ENCODE results near the gene SLC25A47. TPM values are rescaled to one million over a fixed set of nuclear protein-coding genes. Genes with fewer than 3 reads are reported as not detected.

Gene SLC25A47
- total RNA-seq, 4 donors from 2014 or later = 0.54 to 1.2 TPM; not detected in 2

DNA sequence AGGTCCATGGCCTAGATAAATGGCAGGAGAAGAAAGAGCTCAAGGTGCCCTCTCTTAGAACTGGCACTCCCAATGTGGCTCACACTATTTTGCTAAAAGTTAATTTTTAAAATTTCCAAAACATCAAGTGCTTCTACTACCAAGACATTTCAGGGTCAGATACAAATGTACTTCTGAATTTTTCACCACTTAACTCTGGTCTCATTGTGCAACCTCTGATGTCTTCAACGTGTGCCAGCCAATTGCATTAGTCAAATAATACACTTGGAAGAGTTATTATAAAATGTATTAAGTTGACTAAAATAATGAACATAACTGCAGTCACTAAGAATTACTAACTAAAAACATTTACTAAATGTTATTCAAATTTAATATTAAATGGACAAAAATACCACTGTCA, 41.3 kb downstream of the SLC25A47 start:
- H3K4me3 ChIP-seq = no peak overlapping the region
- no peak overlapping the region for H3K27ac ChIP-seq
- TF ChIP-seq, protein P1, sequence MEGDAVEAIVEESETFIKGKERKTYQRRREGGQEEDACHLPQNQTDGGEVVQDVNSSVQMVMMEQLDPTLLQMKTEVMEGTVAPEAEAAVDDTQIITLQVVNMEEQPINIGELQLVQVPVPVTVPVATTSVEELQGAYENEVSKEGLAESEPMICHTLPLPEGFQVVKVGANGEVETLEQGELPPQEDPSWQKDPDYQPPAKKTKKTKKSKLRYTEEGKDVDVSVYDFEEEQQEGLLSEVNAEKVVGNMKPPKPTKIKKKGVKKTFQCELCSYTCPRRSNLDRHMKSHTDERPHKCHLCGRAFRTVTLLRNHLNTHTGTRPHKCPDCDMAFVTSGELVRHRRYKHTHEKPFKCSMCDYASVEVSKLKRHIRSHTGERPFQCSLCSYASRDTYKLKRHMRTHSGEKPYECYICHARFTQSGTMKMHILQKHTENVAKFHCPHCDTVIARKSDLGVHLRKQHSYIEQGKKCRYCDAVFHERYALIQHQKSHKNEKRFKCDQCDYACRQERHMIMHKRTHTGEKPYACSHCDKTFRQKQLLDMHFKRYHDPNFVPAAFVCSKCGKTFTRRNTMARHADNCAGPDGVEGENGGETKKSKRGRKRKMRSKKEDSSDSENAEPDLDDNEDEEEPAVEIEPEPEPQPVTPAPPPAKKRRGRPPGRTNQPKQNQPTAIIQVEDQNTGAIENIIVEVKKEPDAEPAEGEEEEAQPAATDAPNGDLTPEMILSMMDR (IDR thresholded peaks at IDR 0.05) = no peak
- TF ChIP-seq POLR2A (IDR thresholded peaks at IDR 0.05) = no peak
- no peaks in the 10 kb centered on the region for H3K27me3 ChIP-seq
- DNase-seq = no peak
- H3K9me3 ChIP-seq = no peaks in the 10 kb centered on the region
- H3K4me1 ChIP-seq = no peaks in the 10 kb centered on the region
- H3K36me3 ChIP-seq = peaks cover 0 to 57% (median 0%) of the 10 kb centered on the region in 3 donors

DNA sequence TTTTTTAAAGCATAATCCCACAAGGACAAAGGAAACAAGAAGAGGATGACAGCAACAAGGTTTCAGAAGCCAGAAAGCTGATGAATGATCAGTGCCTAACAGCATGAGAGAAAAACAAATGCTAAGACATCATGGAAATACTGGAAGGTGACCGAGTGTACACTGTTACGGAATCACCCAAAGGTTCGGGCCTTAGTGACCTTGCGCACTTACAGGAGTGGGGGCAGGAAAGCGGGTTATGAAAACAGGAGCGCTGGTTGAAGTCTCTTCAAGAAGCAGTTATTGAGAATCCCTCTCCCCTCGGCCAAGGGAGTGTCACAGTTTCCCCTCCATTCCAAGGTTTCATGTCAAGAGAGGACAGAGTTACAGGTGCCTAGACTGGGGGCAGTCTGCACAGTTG, 42.6 kb downstream of the SLC25A47 start:
- Histone ChIP-seq H3K27me3 (no peaks in the 10 kb centered on the region), H3K36me3 (peaks cover 0 to 45% (median 0%) of the 10 kb centered on the region in 3 donors), H3K27ac (no peak overlapping the region), H3K4me1 (no peaks in the 10 kb centered on the region), H3K4me3 (no peak overlapping the region), H3K9me3 (no peaks in the 10 kb centered on the region)
- DNase-seq = no peak
- TF ChIP-seq, protein P1 (IDR thresholded peaks at IDR 0.05) = no peak
- TF ChIP-seq POLR2A (IDR thresholded peaks at IDR 0.05) = no peak

DNA sequence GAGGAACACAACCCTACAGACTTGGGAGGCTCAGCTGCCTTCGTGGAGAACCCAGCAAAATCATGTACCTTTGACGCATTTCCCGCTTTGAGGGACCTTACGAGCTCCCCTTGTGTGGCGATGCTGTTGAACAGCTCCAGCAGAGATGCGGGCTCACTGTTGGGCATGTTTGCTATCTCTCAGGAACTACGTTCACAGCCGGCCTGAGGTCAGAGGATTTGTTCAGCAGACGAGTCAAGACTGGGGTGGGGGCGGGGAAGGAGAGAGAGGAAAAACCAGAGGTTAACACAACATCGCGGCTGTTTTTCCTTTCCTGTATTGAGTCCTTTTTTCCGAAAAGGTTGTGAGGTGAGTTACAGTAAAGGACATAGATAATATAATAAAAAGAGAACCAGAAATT, 45.9 kb downstream of the SLC25A47 start:
- Histone ChIP-seq H3K9me3 (no peaks in the 10 kb centered on the region), H3K27ac (no peak overlapping the region), H3K27me3 (no peaks in the 10 kb centered on the region), H3K4me1 (peaks cover 0 to 12% (median under 1%) of the 10 kb centered on the region in 4 donors), H3K36me3 (peaks cover 0 to 28% (median 0%) of the 10 kb centered on the region in 3 donors), H3K4me3 (no peak overlapping the region)
- no peak for DNase-seq
- TF ChIP-seq POLR2A (IDR thresholded peaks at IDR 0.05) = no peak
- TF ChIP-seq, protein P1 (IDR thresholded peaks at IDR 0.05) = no peak

DNA sequence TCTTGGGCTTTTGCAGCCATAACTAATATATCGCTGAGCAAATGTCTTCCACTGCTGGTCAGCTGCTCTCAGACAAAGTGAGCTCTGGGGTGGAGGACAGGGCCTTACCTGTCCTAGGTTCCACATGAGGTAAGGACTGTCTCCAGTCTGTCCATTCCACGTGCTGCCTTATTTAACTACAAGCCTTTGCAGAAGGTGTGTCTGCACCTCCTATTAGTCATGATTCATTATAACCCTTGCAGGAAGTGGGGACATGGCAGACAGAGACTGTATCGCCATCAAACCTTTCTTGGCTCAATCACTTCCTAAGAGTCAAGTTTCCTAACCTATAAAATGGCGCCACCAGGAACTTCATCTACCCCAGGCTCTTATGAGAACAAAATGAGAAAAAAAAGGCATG, 46.9 kb downstream of the SLC25A47 start:
- H3K4me1 ChIP-seq = peaks cover 0 to 20% (median 6%) of the 10 kb centered on the region in 4 donors
- H3K27me3 ChIP-seq = no peaks in the 10 kb centered on the region
- no peak for DNase-seq
- TF ChIP-seq, protein P1 (IDR thresholded peaks at IDR 0.05) = no peak
- TF ChIP-seq POLR2A (IDR thresholded peaks at IDR 0.05) = no peak
- peaks cover 0 to 24% (median 0%) of the 10 kb centered on the region in 3 donors for H3K36me3 ChIP-seq
- H3K9me3 ChIP-seq = no peaks in the 10 kb centered on the region
- H3K27ac ChIP-seq = no peak overlapping the region
- H3K4me3 ChIP-seq = no peak overlapping the region

DNA sequence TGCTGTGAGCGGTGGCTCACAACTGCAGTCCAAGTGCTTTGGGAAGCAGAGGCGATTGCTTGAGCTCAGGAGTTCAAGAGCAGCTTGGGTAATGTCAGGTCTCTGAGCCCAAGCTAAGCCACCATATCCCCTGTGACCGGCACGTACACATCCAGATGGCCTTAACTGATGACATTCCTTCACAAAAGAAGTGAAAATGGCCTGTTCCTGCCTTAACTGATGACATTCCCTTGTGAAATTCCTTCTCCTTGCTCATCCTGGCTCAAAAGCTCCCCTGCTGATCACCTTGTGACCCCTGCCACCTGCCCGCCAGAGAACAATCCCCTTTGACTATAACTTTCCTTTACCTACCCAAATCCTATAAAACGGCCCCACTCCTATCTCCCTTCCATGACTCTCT, 48.6 kb downstream of the SLC25A47 start:
- Histone ChIP-seq H3K4me1 (peaks cover 0 to 29% (median 8%) of the 10 kb centered on the region in 4 donors), H3K36me3 (peaks cover 0 to 14% (median 0%) of the 10 kb centered on the region in 3 donors), H3K27me3 (no peaks in the 10 kb centered on the region), H3K27ac (no peak overlapping the region), H3K9me3 (no peaks in the 10 kb centered on the region), H3K4me3 (no peak overlapping the region)
- no peak for TF ChIP-seq POLR2A (IDR thresholded peaks at IDR 0.05)
- TF ChIP-seq, protein P1 (IDR thresholded peaks at IDR 0.05) = no peak
- DNase-seq = no peak

Data from Peyer's patch (tissue), 4 donors.